Liver (tissue), 9 donors: Measurements from ENCODE around the gene C1orf50. TPM values are rescaled to one million over a fixed set of nuclear protein-coding genes. Genes with fewer than 3 reads are reported as not detected.
A peak's percentile ranks its signal among the peaks of the same experiment; 100 is the strongest.

Experiments used
- DNase-seq: peaks from one replicate; pipeline ENCODE4 v3.0.0-alpha.2; 2017; ENCODE audit warnings: low spot score
- H3K27ac ChIP-seq, 2 donors: one replicate each; pipeline ENCODE4 v1.7.0; 2013; ENCODE audit warnings: inconsistent platforms in 2 of 2, low read length in 2 of 2, control low read depth in 1 of 2, low read depth in 1 of 2, mild to moderate bottlenecking in 1 of 2
- H3K27me3 ChIP-seq, 4 donors: one replicate each; pipeline versions ENCODE4 v1.6.1 to v1.7.0; 2013; ENCODE audit warnings: low read length in 3 of 4, inconsistent platforms in 1 of 4, mild to moderate bottlenecking in 1 of 4, moderate library complexity in 1 of 4; ENCODE audit not compliant: control insufficient read depth in 4 of 4, insufficient read depth in 4 of 4
- H3K36me3 ChIP-seq, 4 donors: one replicate each; pipeline versions ENCODE4 v1.6.1 to v1.7.0; 2013; ENCODE audit warnings: low read length in 3 of 4, mild to moderate bottlenecking in 3 of 4, low read depth in 1 of 4, moderate library complexity in 1 of 4; ENCODE audit not compliant: control insufficient read depth in 4 of 4, insufficient read depth in 3 of 4
- H3K4me1 ChIP-seq, 4 donors: one replicate each; pipeline versions ENCODE4 v1.6.1 to v1.7.0; 2013; ENCODE audit warnings: low read length in 3 of 4, mild to moderate bottlenecking in 3 of 4, moderate library complexity in 1 of 4; ENCODE audit not compliant: control insufficient read depth in 4 of 4, insufficient read depth in 4 of 4
- H3K4me3 ChIP-seq, 3 donors: one replicate each; pipeline versions ENCODE4 v1.6.1 to v1.7.0; 2013; ENCODE audit warnings: low read length in 3 of 3, control low read depth in 1 of 3, low read depth in 1 of 3, mild to moderate bottlenecking in 1 of 3
- H3K9ac ChIP-seq, 2 donors: one replicate each; pipeline ENCODE4 v1.7.0; 2013; ENCODE audit warnings: low read length in 2 of 2, mild to moderate bottlenecking in 2 of 2, moderate library complexity in 2 of 2, control low read depth in 1 of 2, low read depth in 1 of 2
- H3K9me3 ChIP-seq, 4 donors: one replicate each; pipeline versions ENCODE4 v1.6.1 to v1.7.0; 2013; ENCODE audit warnings: low read length in 3 of 4; ENCODE audit not compliant: control insufficient read depth in 4 of 4
- EGR1 ChIP-seq, 2 donors: IDR thresholded peaks; 2 replicates each; pipeline ENCODE4 v1.6.1; 2016 to 2018; ENCODE audit warnings: antibody characterized with exemption in 2 of 2, low read depth in 2 of 2
- HNF4A ChIP-seq, 2 donors: conservative IDR thresholded peaks; 2 replicates each; pipeline ENCODE4 v1.6.1; 2016; ENCODE audit warnings: antibody characterized with exemption in 2 of 2, mild to moderate bottlenecking in 2 of 2
- JUND ChIP-seq, 2 donors: IDR thresholded peaks; 2 replicates each; pipeline ENCODE4 v1.6.1; 2016; ENCODE audit warnings: antibody characterized with exemption in 2 of 2
- RXRA ChIP-seq, 2 donors: IDR thresholded peaks; 2 replicates each; pipeline ENCODE4 v1.6.1; 2017 to 2018; ENCODE audit warnings: antibody characterized with exemption in 2 of 2, mild to moderate bottlenecking in 1 of 2
- WGBS: extraction: QIAGEN DNeasy Blood & Tissue Kit; methylation state at CpG from one replicate; pipeline ENCODE4 v1.1.7; 2013; 5-methylcytosine and 5-hydroxymethylcytosine counted together
- polyA plus RNA-seq, 2 donors: library from polyadenylated mRNA; stranded (reverse) in 1 of 2; unstranded in 1 of 2; fragments of 200-250 nt in 1 of 2; fragments of >200 nt in 1 of 2; fragmentation: Nextera tagmentation in 1 of 2; extraction: Ambion mirVana in 1 of 2; gene quantifications; one replicate each; pipeline versions ENCODE4 v1.2.1 to v1.2.3, GENCODE V29; 2013 to 2015
- total RNA-seq, 2 donors: library from RNA; depleted of rRNA; stranded (reverse); fragments of >200 nt; gene quantifications; one replicate each; pipeline ENCODE4 v1.2.3, GENCODE V29; 2014
- TF ChIP-seq, protein P1 (sequence below): fragments of 150-350 bp; IDR thresholded peaks from 2 replicates; pipeline ENCODE4 v1.5.1; 2017; ENCODE audit warnings: improper control_type of control experiment, low read depth, low read length; ENCODE audit not compliant: missing input control
- TF ChIP-seq, protein P2 (sequence below): IDR thresholded peaks from 2 replicates; pipeline ENCODE4 v1.6.1; 2016; ENCODE audit warnings: antibody characterized with exemption
- TF ChIP-seq, protein P3 (sequence below): IDR thresholded peaks from 2 replicates; pipeline ENCODE4 v1.6.1; 2016; ENCODE audit warnings: antibody characterized with exemption
- donor health status: healthy.
- donor health status: healthy.
- donor health status: healthy.
- donor health status: healthy.
- donor health status: healthy.

Gene C1orf50
- total and polyA plus RNA-seq, 4 donors: 2.6 to 5.8 (median 3.5) TPM

GRCh38 chr1:42783092-42783491 lies 16.0 kb downstream of the C1orf50 start:
- WGBS: 98% methylated on average over 2 of the region's 2 CpGs
- no peak for DNase-seq
- Histone ChIP-seq H3K4me1 (peaks cover 0 to 10% (median 2%) of the 10 kb centered on the region in 4 donors), H3K36me3 (peaks cover 2 to 26% (median 13%) of the 10 kb centered on the region in 4 donors), H3K9ac (no peak overlapping the region), H3K4me3 (no peak overlapping the region), H3K9me3 (no peaks in the 10 kb centered on the region), H3K27me3 (no peaks in the 10 kb centered on the region), H3K27ac (no peak overlapping the region)
- no peak for TF ChIP-seq JUND (IDR thresholded peaks at IDR 0.05)

DNA sequence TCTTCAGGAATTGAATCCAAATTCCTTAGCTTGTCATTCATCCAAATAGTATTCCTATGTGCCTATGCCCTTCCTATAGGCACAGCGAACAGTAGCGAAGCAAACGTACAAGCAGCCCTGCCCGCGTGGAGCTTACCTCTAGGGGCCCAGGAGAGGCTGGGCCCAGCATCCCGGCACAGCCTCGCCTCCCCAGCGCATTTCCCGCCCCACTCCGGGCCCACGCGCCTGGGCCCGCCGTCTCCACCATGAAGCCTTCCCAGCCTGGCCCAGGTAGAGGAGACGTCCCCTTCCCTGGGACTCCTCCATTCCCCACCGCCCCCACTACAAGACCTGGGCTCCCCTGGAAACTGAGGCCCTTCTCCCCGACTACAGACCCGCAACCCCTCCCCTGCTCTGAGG lies 17.5 kb downstream of the C1orf50 start:
- no peak for DNase-seq
- TF ChIP-seq HNF4A (conservative IDR thresholded peaks at IDR 0.05): no peak
- TF ChIP-seq, protein P1, sequence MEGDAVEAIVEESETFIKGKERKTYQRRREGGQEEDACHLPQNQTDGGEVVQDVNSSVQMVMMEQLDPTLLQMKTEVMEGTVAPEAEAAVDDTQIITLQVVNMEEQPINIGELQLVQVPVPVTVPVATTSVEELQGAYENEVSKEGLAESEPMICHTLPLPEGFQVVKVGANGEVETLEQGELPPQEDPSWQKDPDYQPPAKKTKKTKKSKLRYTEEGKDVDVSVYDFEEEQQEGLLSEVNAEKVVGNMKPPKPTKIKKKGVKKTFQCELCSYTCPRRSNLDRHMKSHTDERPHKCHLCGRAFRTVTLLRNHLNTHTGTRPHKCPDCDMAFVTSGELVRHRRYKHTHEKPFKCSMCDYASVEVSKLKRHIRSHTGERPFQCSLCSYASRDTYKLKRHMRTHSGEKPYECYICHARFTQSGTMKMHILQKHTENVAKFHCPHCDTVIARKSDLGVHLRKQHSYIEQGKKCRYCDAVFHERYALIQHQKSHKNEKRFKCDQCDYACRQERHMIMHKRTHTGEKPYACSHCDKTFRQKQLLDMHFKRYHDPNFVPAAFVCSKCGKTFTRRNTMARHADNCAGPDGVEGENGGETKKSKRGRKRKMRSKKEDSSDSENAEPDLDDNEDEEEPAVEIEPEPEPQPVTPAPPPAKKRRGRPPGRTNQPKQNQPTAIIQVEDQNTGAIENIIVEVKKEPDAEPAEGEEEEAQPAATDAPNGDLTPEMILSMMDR: no peak
- TF ChIP-seq, protein P2, sequence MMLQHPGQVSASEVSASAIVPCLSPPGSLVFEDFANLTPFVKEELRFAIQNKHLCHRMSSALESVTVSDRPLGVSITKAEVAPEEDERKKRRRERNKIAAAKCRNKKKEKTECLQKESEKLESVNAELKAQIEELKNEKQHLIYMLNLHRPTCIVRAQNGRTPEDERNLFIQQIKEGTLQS: no peak
- WGBS: 90% methylated on average over 18 of the region's 18 CpGs
- H3K4me1 ChIP-seq: peaks cover 0 to 10% (median 2%) of the 10 kb centered on the region in 4 donors
- H3K9me3 ChIP-seq: no peaks in the 10 kb centered on the region
- no peak overlapping the region for H3K9ac ChIP-seq
- peaks cover 2 to 20% (median 11%) of the 10 kb centered on the region in 4 donors for H3K36me3 ChIP-seq
- H3K4me3 ChIP-seq: no peak overlapping the region
- H3K27me3 ChIP-seq: no peaks in the 10 kb centered on the region
- H3K27ac ChIP-seq: no peak overlapping the region

- H3K9me3 ChIP-seq: no peaks in the 10 kb centered on the region
- H3K4me1 ChIP-seq: peaks cover 0 to 10% (median 2%) of the 10 kb centered on the region in 4 donors
- no peak for DNase-seq
- peak within 1 kb of the TSS in 1 of 3 donors; percentile 25 for H3K4me3 ChIP-seq
- peaks cover 2 to 17% (median 11%) of the 10 kb centered on the region in 4 donors for H3K36me3 ChIP-seq
- 22% methylated on average over 54 of the region's 54 CpGs for WGBS
- no peak within 1 kb of the TSS for H3K9ac ChIP-seq
- no peaks in the 10 kb centered on the region for H3K27me3 ChIP-seq
- no peak within 1 kb of the TSS for H3K27ac ChIP-seq
- TF ChIP-seq, protein P3, sequence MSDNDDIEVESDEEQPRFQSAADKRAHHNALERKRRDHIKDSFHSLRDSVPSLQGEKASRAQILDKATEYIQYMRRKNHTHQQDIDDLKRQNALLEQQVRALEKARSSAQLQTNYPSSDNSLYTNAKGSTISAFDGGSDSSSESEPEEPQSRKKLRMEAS: no peak
- no peak for TF ChIP-seq EGR1 (IDR thresholded peaks at IDR 0.05; ENCODE audit: low read depth in 2 of 2)
Observed at GRCh38 chr1:42784946-42785693, 18.1 kb downstream of the C1orf50 start, which contains the start of gene TMEM269. Gene TMEM269 (plus strand): TSS chr1:42784991. CDS start chr1:42789894, 4,903 bp downstream.

- no peak for DNase-seq
- Histone ChIP-seq H3K4me3 (no peak overlapping the region), H3K9ac (no peak overlapping the region), H3K27ac (no peak overlapping the region), H3K27me3 (no peaks in the 10 kb centered on the region), H3K36me3 (peaks cover 0 to 13% (median 4%) of the 10 kb centered on the region in 4 donors), H3K4me1 (peaks cover 0 to 10% (median 2%) of the 10 kb centered on the region in 4 donors), H3K9me3 (no peaks in the 10 kb centered on the region)
- no peak for TF ChIP-seq RXRA (IDR thresholded peaks at IDR 0.05)
- 93% methylated on average over 5 of the region's 5 CpGs for WGBS
Observed at GRCh38 chr1:42786097-42786496, 19.0 kb downstream of the C1orf50 start.
